ENCODE results near the gene TRIM17.

TRIM17 gene

DNA sequence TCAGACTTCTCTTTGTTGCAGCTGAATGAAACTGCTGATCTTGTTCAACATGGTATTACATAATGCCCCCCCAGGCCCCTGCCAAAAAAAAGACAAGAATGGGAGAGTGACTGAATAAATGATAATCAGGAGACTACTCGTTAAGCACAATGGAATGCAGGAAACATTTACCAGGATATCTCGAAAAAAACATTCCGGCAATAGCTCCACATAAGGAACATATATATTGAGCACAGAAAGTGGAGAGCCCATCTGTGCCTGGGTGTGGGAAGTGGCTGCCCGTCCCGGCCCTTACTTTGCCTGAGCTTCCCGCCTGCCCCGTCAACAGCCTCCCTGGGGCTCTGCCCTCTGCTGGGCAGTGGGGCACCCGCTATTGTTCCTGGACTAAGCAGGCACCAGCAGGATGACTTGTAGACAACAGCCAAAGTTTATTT lies 23.4 kb downstream of the TRIM17 start:
- DNase-seq (ENCODE audit: insufficient read length, low spot score): no peak
- no peak for FAIRE-seq

DNA sequence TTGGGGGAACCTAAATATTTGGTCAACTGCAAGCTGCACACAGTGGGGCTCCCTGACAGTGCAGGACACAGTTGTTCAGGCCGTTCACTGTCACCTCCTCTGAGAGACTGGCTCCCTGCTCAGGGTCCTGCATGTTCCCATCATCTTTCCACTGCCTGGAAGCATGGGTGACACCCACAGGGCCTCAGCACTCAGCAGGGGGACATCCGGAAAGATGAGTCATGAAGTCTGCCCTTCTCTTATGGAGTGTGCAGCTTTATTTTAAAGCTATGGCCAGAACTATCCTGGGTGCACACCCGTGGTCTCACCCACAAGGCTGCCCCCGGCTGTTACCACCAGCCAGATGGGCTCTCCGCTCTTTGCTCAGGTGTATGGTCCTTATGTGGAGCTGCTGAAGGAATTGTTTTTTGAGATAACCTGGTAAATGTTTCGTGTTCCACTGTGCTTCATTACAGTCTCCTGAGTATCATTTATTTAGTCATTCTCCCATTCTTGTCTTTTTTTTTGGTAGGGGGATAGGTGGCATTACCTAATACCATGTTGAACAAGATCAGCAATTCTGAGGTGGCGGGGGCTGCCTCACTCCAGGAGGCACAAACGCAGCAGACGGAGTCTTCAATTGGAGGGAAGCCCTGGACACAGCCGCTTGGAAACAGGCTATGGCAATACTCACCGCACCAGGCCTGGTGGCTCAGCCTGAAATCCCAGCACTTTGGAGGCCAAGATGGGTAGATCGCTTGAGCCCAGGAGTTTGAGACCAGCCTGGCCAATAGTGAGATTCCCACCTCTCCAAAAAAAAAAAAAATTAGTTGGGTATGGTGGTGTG lies 24.3 kb downstream of the TRIM17 start:
- no peak for FAIRE-seq
- no peak for DNase-seq (ENCODE audit: insufficient read length, low spot score)
- TF ChIP-seq, protein P1, sequence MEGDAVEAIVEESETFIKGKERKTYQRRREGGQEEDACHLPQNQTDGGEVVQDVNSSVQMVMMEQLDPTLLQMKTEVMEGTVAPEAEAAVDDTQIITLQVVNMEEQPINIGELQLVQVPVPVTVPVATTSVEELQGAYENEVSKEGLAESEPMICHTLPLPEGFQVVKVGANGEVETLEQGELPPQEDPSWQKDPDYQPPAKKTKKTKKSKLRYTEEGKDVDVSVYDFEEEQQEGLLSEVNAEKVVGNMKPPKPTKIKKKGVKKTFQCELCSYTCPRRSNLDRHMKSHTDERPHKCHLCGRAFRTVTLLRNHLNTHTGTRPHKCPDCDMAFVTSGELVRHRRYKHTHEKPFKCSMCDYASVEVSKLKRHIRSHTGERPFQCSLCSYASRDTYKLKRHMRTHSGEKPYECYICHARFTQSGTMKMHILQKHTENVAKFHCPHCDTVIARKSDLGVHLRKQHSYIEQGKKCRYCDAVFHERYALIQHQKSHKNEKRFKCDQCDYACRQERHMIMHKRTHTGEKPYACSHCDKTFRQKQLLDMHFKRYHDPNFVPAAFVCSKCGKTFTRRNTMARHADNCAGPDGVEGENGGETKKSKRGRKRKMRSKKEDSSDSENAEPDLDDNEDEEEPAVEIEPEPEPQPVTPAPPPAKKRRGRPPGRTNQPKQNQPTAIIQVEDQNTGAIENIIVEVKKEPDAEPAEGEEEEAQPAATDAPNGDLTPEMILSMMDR (IDR thresholded peaks at IDR 0.05; ENCODE audit: insufficient read depth, missing control alignments): no peak

More for the DNA sequence above, 23.4 kb downstream of the TRIM17 start:
- TF ChIP-seq, protein P1 (IDR thresholded peaks at IDR 0.05; ENCODE audit: insufficient read depth, missing control alignments): peak; percentile 24

DNA sequence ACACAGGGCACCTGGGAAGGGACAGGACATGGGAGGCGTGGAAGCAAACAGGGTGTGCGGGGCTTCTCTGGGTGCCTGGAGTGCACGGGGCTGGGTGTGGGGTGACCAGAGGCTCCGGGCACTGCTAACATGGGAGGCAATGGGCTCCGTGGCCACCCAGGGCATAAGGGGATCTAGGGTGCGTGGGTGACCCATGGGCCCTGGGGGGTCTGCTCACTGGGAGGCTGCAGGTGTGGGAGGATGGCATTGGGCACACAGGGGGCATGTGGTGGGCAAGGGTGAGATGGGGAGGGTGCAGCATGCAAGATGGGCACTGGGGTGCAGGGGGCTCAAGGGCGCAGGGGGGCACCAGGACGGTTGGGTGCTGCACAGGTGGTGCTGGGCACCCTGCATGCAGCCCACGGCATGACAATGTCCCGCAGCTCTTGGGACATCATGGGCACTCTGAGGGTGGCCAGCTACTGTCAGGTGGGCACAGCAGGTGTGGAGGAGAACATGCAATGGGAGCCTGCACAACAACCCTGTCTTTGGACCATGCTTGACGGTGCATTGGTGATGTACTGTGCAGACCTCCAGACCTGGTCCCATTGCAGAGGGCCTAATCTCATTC lies 25.1 kb downstream of the TRIM17 start:
- TF ChIP-seq, protein P1 (IDR thresholded peaks at IDR 0.05; ENCODE audit: insufficient read depth, missing control alignments): no peak
- FAIRE-seq: no peak

DNA sequence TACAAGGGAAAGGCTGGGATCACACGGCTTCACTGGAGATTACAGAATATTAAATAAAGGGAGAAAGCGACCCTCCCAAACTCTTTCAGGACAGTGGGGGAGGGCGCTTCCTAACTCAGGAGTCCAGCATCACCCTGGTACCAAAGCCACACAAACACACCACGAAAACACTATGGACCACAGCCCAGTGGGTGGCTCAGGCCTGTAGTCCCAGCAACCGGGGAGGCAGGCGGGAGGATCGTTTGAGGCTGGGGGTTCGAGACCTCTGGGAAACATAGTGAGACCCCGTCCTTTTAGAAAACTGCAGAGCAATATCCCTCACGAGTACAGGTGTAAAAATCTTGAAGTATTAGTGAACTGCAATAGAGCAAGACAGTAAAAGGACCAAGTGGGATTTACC lies 26.0 kb downstream of the TRIM17 start:
- TF ChIP-seq, protein P1 (IDR thresholded peaks at IDR 0.05; ENCODE audit: insufficient read depth, missing control alignments): no peak
- no peak for FAIRE-seq
- no peak for DNase-seq (ENCODE audit: insufficient read length, low spot score)

More for the DNA sequence above, 25.1 kb downstream of the TRIM17 start:
- DNase-seq (ENCODE audit: insufficient read length, low spot score): no peak

DNA sequence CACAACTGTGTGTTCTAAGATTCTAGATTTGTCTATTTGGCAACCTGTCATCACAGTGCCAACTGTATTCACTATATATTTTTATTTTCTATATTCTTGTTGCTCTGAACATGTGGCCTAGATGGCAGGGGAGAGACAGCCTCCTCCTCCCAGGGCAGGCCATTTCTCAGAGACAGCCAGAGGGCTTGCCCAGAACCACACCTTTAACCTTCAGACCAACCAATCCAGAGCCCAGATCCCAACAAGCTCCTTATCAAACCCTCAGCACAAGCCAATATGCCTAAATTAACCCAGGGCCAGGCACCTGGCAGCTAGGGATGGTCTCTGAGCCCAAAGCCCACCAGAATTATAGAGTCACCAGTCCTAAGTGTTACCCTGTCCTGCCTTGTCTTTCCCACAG lies 29.3 kb downstream of the TRIM17 start:
- TF ChIP-seq, protein P1 (IDR thresholded peaks at IDR 0.05; ENCODE audit: insufficient read depth, missing control alignments): no peak
- DNase-seq (ENCODE audit: insufficient read length, low spot score): no peak
- no peak for FAIRE-seq

DNA sequence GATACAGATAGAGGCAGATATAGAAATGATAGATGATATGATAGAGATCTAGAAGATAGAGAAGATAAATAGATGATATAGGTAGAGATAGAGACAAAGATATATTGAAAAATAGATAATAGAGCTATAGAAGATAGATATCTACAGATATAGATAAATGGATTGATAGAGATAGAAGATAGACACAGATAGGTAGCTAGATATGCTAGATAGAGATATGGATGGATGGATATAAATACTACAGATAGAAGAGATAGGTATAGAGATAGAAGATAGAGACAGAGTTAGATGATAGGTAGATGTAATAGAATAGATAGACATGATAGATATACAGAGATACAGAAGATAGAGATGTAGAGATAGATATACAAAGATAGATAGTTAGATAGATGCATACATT lies 31.4 kb downstream of the TRIM17 start:
- TF ChIP-seq, protein P1 (IDR thresholded peaks at IDR 0.05; ENCODE audit: insufficient read depth, missing control alignments): no peak
- DNase-seq (ENCODE audit: insufficient read length, low spot score) (no peak), FAIRE-seq (peak; percentile 11)

DNA sequence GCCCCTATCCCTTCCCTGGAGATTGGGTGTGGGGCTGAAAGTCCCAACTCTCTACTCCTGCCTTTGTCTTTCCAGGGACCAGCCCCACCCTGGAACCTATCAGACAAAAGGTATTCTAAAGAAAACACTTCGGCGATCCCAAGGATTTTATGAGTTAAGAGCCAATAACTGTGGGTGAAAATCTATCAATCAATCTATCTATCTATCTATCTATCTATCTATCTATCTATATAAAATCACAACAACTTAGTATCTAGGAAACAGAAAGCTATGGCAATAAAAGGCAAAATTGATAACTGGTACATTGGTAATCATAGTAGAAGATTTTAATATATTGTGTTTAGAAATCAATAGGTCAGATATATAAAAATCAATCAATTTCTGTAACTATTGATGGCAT lies 32.9 kb downstream of the TRIM17 start:
- TF ChIP-seq, protein P1 (IDR thresholded peaks at IDR 0.05; ENCODE audit: insufficient read depth, missing control alignments): no peak
- DNase-seq (ENCODE audit: insufficient read length, low spot score) (no peak), FAIRE-seq (no peak)
